Ectodermal cell (in vitro differentiated cells): ENCODE data around the gene IL16.

ENCODE experiments used
- H3K27ac ChIP-seq: 2 replicates; pipeline ENCODE4 v1.7.0; 2013; ENCODE audit warnings: mild to moderate bottlenecking, low read depth, low read length; ENCODE audit not compliant: insufficient read depth, poor library complexity, severe bottlenecking
- H3K27me3 ChIP-seq: 2 replicates; pipeline ENCODE4 v1.7.0; 2013; ENCODE audit warnings: mild to moderate bottlenecking, low read length; ENCODE audit not compliant: insufficient read depth, control insufficient read depth, poor library complexity, severe bottlenecking
- H3K36me3 ChIP-seq: one replicate; pipeline ENCODE4 v1.7.0; 2013; ENCODE audit warnings: low read length; ENCODE audit not compliant: control insufficient read depth, insufficient read depth
- H3K4me1 ChIP-seq: one replicate; pipeline ENCODE4 v1.7.0; 2013; ENCODE audit warnings: low read length; ENCODE audit not compliant: control insufficient read depth, insufficient read depth
- H3K4me3 ChIP-seq: 2 replicates; pipeline ENCODE4 v1.7.0; 2013; ENCODE audit warnings: low read depth, low read length, control low read depth; ENCODE audit not compliant: insufficient read depth
- H3K9me3 ChIP-seq: 2 replicates; pipeline ENCODE4 v1.7.0; 2013; ENCODE audit warnings: mild to moderate bottlenecking, low read length, moderate library complexity; ENCODE audit not compliant: control insufficient read depth
- WGBS, 2 experiments: methylation state at CpG; one replicate each; pipeline ENCODE4 v1.1.7; 2013; ENCODE audit warnings: missing lambda C conversion rate in 2 of 2; 5-methylcytosine and 5-hydroxymethylcytosine counted together

IL16 gene

GRCh38 chr15:81273855-81274254 is 77.2 kb downstream of the IL16 start:
- peaks cover 3% of the 10 kb centered on the region for H3K9me3 ChIP-seq
- 96% methylated on average over 2 of the region's 2 CpGs for WGBS, 2 experiments
- no peak overlapping the region for H3K4me3 ChIP-seq
- H3K27ac ChIP-seq = no peak overlapping the region
- no peaks in the 10 kb centered on the region for H3K36me3 ChIP-seq
- peaks cover 5% of the 10 kb centered on the region for H3K4me1 ChIP-seq
- no peaks in the 10 kb centered on the region for H3K27me3 ChIP-seq

GRCh38 chr15:81274255-81274654 is 77.6 kb downstream of the IL16 start:
- H3K27me3 ChIP-seq = no peaks in the 10 kb centered on the region
- WGBS, 2 experiments = 85 to 90% methylated on average over 3 of the region's 4 CpGs
- no peak overlapping the region for H3K4me3 ChIP-seq
- peaks cover 5% of the 10 kb centered on the region for H3K4me1 ChIP-seq
- peaks cover 3% of the 10 kb centered on the region for H3K9me3 ChIP-seq
- no peak overlapping the region for H3K27ac ChIP-seq
- no peaks in the 10 kb centered on the region for H3K36me3 ChIP-seq

- Histone ChIP-seq H3K4me1 (peaks cover 5% of the 10 kb centered on the region), H3K4me3 (no peak overlapping the region), H3K9me3 (peaks cover 3% of the 10 kb centered on the region), H3K36me3 (no peaks in the 10 kb centered on the region), H3K27ac (no peak overlapping the region), H3K27me3 (no peaks in the 10 kb centered on the region)
- 6 to 7% methylated on average over 10 of the region's 11 CpGs for WGBS, 2 experiments
Observed at GRCh38 chr15:81274931-81275707, 78.4 kb downstream of the IL16 start.

- WGBS, 2 experiments = 91 to 94% methylated on average over 3 of the region's 3 CpGs
- no peaks in the 10 kb centered on the region for H3K36me3 ChIP-seq
Observed at GRCh38 chr15:81275711-81276392, 79.2 kb downstream of the IL16 start.

GRCh38 chr15:81276967-81277366 is 80.3 kb downstream of the IL16 start:
- WGBS, 2 experiments = 95 to 98% methylated on average over 2 of the region's 2 CpGs
- Histone ChIP-seq H3K4me1 (peaks cover 5% of the 10 kb centered on the region), H3K27me3 (no peaks in the 10 kb centered on the region)

More at GRCh38 chr15:81275711-81276392, 79.2 kb downstream of the IL16 start:
- Histone ChIP-seq H3K27ac (no peak overlapping the region), H3K4me3 (no peak overlapping the region), H3K27me3 (no peaks in the 10 kb centered on the region), H3K4me1 (peaks cover 5% of the 10 kb centered on the region), H3K9me3 (peaks cover 3% of the 10 kb centered on the region)

GRCh38 chr15:81277851-81278250 is 81.2 kb downstream of the IL16 start:
- 79 to 88% methylated on average over 2 of the region's 2 CpGs for WGBS, 2 experiments
- Histone ChIP-seq H3K4me3 (no peak overlapping the region), H3K9me3 (peaks cover 3% of the 10 kb centered on the region)

More at GRCh38 chr15:81276967-81277366, 80.3 kb downstream of the IL16 start:
- H3K36me3 ChIP-seq = no peaks in the 10 kb centered on the region
- no peak overlapping the region for H3K4me3 ChIP-seq
- peaks cover 3% of the 10 kb centered on the region for H3K9me3 ChIP-seq
- no peak overlapping the region for H3K27ac ChIP-seq

GRCh38 chr15:81278306-81279029 is 81.8 kb downstream of the IL16 start:
- no peaks in the 10 kb centered on the region for H3K27me3 ChIP-seq
- peaks cover 5% of the 10 kb centered on the region for H3K4me1 ChIP-seq
- peaks cover 3% of the 10 kb centered on the region for H3K9me3 ChIP-seq
- H3K4me3 ChIP-seq = no peak overlapping the region
- 90 to 93% methylated on average over 6 of the region's 6 CpGs for WGBS, 2 experiments
- H3K27ac ChIP-seq = no peak overlapping the region
- no peaks in the 10 kb centered on the region for H3K36me3 ChIP-seq

More at GRCh38 chr15:81277851-81278250, 81.2 kb downstream of the IL16 start:
- Histone ChIP-seq H3K4me1 (peaks cover 5% of the 10 kb centered on the region), H3K27ac (no peak overlapping the region), H3K36me3 (no peaks in the 10 kb centered on the region), H3K27me3 (no peaks in the 10 kb centered on the region)

- Histone ChIP-seq H3K9me3 (peaks cover 3% of the 10 kb centered on the region), H3K4me1 (peaks cover 1% of the 10 kb centered on the region), H3K36me3 (no peaks in the 10 kb centered on the region), H3K27ac (no peak overlapping the region), H3K4me3 (no peak overlapping the region), H3K27me3 (no peaks in the 10 kb centered on the region)
- WGBS, 2 experiments = 91 to 92% methylated on average over 12 of the region's 12 CpGs
Observed at GRCh38 chr15:81279621-81280485, 83.2 kb downstream of the IL16 start.

- no peak overlapping the region for H3K27ac ChIP-seq
- no peaks in the 10 kb centered on the region for H3K36me3 ChIP-seq
- no peaks in the 10 kb centered on the region for H3K27me3 ChIP-seq
- no peaks in the 10 kb centered on the region for H3K4me1 ChIP-seq
- no peak overlapping the region for H3K4me3 ChIP-seq
- H3K9me3 ChIP-seq = peaks cover 3% of the 10 kb centered on the region
- 87 to 92% methylated on average over 8 of the region's 8 CpGs for WGBS, 2 experiments
Observed at GRCh38 chr15:81280696-81281455, 84.2 kb downstream of the IL16 start.
